Subcutaneous abdominal adipose tissue (tissue), 5 donors: ENCODE results near the gene BDH1.
A peak's percentile ranks its signal among the peaks of the same experiment; 100 is the strongest.
"Not testable (repeated sequence)": the region's sequence is repeated elsewhere in the genome, so short reads cannot be mapped to it uniquely, and the experiment has no call there.

ENCODE experiments used
- H3K27ac ChIP-seq: one replicate; pipeline ENCODE4 v1.7.0; 2013; ENCODE audit warnings: low read depth, mild to moderate bottlenecking, inconsistent platforms, low read length, moderate library complexity
- H3K27me3 ChIP-seq, 5 donors: one replicate each; pipeline ENCODE4 v1.7.0; 2013; ENCODE audit warnings: low read length in 5 of 5, inconsistent platforms in 1 of 5; ENCODE audit not compliant: control insufficient read depth in 5 of 5, insufficient read depth in 4 of 5
- H3K36me3 ChIP-seq, 5 donors: one replicate each; pipeline ENCODE4 v1.7.0; 2013; ENCODE audit warnings: low read length in 5 of 5; ENCODE audit not compliant: control insufficient read depth in 5 of 5, insufficient read depth in 5 of 5
- H3K4me1 ChIP-seq, 5 donors: one replicate each; pipeline ENCODE4 v1.7.0; 2013; ENCODE audit warnings: low read length in 5 of 5, mild to moderate bottlenecking in 3 of 5, moderate library complexity in 1 of 5; ENCODE audit not compliant: control insufficient read depth in 5 of 5, insufficient read depth in 5 of 5
- H3K4me3 ChIP-seq, 5 donors: one replicate each; pipeline ENCODE4 v1.7.0; 2013; ENCODE audit warnings: low read length in 5 of 5, low read depth in 1 of 5
- H3K9ac ChIP-seq, 5 donors: one replicate each; pipeline ENCODE4 v1.7.0; 2013; ENCODE audit warnings: low read length in 5 of 5, mild to moderate bottlenecking in 4 of 5, moderate library complexity in 3 of 5
- H3K9me3 ChIP-seq, 5 donors: one replicate each; pipeline ENCODE4 v1.7.0; 2013; ENCODE audit warnings: low read length in 5 of 5; ENCODE audit not compliant: control insufficient read depth in 5 of 5
- donor health status: healthy.
- donor health status: healthy.
- donor health status: healthy.
- donor health status: healthy.
- donor health status: healthy.

Gene BDH1

GRCh38 chr3:197595470-197596185, 39.9 kb upstream of the BDH1 start:
- Histone ChIP-seq H3K9ac (peak overlapping the region in 1 of 5 donors; percentile 2), H3K4me3 (no peak overlapping the region), H3K4me1 (peaks cover 0 to 15% (median 10%) of the 10 kb centered on the region in 5 donors), H3K27me3 (no peaks in the 10 kb centered on the region), H3K36me3 (peaks cover 0 to 3% (median 0%) of the 10 kb centered on the region in 5 donors), H3K27ac (no peak overlapping the region), H3K9me3 (no peaks in the 10 kb centered on the region)

DNA sequence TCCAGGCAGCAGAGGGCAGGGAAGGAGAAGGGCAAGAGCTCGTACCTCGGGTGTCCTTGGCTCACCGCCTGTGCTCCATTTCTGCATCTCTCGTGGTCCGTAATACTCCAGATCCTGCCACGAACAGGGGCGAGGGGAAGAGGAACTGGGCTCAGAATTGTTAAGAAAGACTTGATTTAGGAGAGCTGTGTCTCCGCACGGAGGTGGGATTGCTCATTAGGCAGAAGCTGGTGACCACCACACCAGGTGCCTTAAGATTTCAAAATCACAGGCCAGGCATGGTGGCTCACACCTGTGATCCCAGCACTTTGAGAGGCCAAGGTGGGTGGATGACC, 37.2 kb upstream of the BDH1 start:
- Histone ChIP-seq H3K36me3 (peaks cover 0 to 3% (median 0%) of the 10 kb centered on the region in 5 donors), H3K9ac (peak overlapping the region in 1 of 5 donors; percentile 0), H3K4me1 (peaks cover 0 to 6% (median 4%) of the 10 kb centered on the region in 5 donors), H3K9me3 (no peaks in the 10 kb centered on the region), H3K27me3 (no peaks in the 10 kb centered on the region), H3K4me3 (no peak overlapping the region), H3K27ac (no peak overlapping the region)

DNA sequence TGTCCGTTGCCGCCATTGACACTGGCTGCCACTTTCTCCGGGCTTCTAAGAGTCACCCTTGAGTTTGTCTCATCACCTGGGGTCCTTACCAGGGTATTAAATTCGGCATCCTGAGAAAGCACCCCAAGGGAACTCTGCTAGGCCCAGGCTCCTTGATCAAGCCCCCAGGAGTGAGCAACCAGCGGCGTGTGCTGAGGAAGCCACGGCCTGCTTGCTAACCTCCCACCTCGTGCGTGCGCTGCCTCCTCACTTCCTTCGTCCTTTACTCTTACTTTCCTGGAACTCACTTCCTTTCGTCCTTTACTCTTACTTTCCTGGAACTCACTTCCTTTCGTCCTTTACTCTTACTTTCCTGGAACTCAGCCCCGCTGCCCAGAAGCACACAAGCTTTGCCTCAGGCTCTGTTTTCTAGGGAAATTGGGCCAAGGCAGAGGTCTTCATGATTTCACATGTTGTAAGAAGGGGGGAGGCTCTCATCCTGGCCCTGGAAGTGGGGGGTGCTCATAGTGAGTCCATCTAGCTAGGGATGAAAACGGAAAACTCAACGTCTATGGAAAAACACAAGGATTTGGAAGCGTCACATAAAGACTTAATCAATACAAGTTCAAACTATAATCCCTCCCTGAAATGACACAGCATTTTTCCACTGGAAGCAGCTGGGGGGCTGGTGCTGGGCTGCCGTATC, 36.7 kb upstream of the BDH1 start:
- Histone ChIP-seq H3K9me3 (no peaks in the 10 kb centered on the region), H3K4me3 (no peak overlapping the region), H3K27me3 (no peaks in the 10 kb centered on the region), H3K4me1 (peaks cover 0 to 6% (median 4%) of the 10 kb centered on the region in 5 donors), H3K9ac (peak overlapping the region in 1 of 5 donors; percentile 0), H3K27ac (no peak overlapping the region), H3K36me3 (peaks cover 0 to 3% (median 0%) of the 10 kb centered on the region in 5 donors)

- Histone ChIP-seq H3K4me3 (no peak overlapping the region), H3K9me3 (no peaks in the 10 kb centered on the region), H3K4me1 (peaks cover 0 to 6% (median 4%) of the 10 kb centered on the region in 5 donors), H3K27me3 (no peaks in the 10 kb centered on the region), H3K36me3 (peaks cover 0 to 3% (median 0%) of the 10 kb centered on the region in 5 donors), H3K9ac (no peak overlapping the region), H3K27ac (no peak overlapping the region)
These were observed 36.0 kb upstream of the BDH1 start for GRCh38 chr3:197591816-197592215.

DNA sequence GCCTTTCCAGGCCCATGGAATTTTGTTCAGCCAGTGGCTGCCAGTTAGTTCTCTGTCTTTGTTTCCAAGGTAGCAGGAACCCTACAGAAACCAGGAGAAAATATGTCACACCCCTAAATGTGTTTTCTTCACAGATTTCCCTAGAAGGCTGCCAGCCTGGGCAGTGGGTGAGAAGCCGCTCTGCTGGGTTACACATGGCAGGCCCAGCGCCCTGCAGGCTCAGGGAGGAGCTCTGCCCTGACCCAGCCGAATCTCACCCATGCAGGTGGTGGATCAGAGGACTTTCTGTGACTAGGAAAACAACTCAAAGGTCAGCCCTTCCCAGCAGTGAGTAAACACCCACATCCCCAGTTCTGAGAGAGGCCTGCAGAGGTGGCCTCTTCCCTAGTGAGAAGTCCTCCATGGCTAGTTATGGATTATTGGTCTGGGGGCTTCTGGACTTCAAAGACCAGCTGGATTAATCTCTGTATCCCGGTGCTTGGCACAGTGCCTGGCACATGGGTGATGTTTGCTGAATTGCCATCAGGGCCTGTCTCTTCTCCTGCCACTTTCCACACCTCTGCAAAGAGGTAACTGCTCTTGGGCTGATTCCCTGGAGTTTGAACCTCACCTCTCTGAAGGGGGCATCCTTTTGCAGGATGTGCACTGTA, 34.7 kb upstream of the BDH1 start:
- H3K9me3 ChIP-seq = no peaks in the 10 kb centered on the region
- peaks cover 0 to 3% (median 0%) of the 10 kb centered on the region in 5 donors for H3K36me3 ChIP-seq
- H3K27me3 ChIP-seq = no peaks in the 10 kb centered on the region
- no peak overlapping the region for H3K4me3 ChIP-seq
- H3K4me1 ChIP-seq = peaks cover 0 to 4% (median 2%) of the 10 kb centered on the region in 5 donors
- H3K9ac ChIP-seq = no peak overlapping the region
- H3K27ac ChIP-seq = no peak overlapping the region

GRCh38 chr3:197589545-197589944, 33.8 kb upstream of the BDH1 start:
- no peaks in the 10 kb centered on the region for H3K9me3 ChIP-seq
- H3K27me3 ChIP-seq = no peaks in the 10 kb centered on the region
- peaks cover 0 to 4% (median 0%) of the 10 kb centered on the region in 5 donors for H3K4me1 ChIP-seq
- peaks cover 0 to 3% (median 0%) of the 10 kb centered on the region in 5 donors for H3K36me3 ChIP-seq
- no peak overlapping the region for H3K4me3 ChIP-seq
- no peak overlapping the region for H3K9ac ChIP-seq
- no peak overlapping the region for H3K27ac ChIP-seq

- H3K27me3 ChIP-seq, H3K4me3 ChIP-seq, H3K9ac ChIP-seq, H3K36me3 ChIP-seq, H3K4me1 ChIP-seq, H3K9me3 ChIP-seq, H3K27ac ChIP-seq: not testable (repeated sequence)
These were observed 31.0 kb upstream of the BDH1 start for GRCh38 chr3:197586768-197587167.

GRCh38 chr3:197586181-197586580, 30.4 kb upstream of the BDH1 start:
- Histone ChIP-seq H3K27ac (no peak overlapping the region), H3K4me3 (no peak overlapping the region), H3K9me3 (no peaks in the 10 kb centered on the region), H3K4me1 (no peaks in the 10 kb centered on the region), H3K36me3 (no peaks in the 10 kb centered on the region), H3K9ac (no peak overlapping the region), H3K27me3 (no peaks in the 10 kb centered on the region)

DNA sequence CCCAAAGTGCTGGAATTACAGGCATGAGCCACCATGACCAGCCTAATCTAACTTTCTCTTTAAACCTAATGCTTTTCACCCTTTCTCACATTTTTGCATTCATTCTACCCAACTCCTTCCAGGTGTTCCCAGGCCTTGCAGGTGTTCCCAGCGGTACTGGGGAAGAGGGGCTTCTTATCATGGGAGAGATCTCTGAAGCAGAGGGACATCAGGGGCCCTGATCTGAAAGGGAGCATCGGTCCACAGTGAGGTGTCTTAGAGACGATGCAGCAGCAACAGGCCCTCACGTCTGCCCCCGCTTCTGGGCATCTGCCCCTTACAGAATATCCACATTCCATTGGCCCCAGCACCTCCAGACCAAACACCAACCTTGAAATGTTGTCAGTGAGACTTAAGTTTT, 29.0 kb upstream of the BDH1 start:
- Histone ChIP-seq H3K36me3 (peaks cover 0 to 4% (median 0%) of the 10 kb centered on the region in 5 donors), H3K9ac (no peak overlapping the region), H3K4me3 (no peak overlapping the region), H3K27ac (no peak overlapping the region), H3K4me1 (no peaks in the 10 kb centered on the region), H3K27me3 (no peaks in the 10 kb centered on the region), H3K9me3 (no peaks in the 10 kb centered on the region)

DNA sequence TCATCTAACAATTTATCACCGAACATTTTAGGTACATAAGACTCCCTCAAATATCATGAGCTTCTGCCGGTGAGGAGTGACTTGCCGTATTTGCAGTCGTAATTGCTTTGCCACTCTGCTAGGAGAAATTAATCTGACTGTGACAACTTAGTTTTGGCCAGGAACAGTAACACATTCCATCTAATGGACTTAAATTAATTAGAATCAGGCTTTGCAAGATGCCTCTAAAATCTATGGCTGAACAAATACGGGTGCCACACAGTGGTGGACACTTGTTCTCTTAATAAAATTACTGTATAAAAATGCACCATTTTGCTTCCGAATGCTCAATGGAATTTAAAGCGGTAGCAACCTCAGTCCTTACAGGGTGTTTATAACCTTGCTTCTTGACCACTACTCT, 27.6 kb upstream of the BDH1 start:
- Histone ChIP-seq H3K36me3 (peaks cover 0 to 10% (median 2%) of the 10 kb centered on the region in 5 donors), H3K27me3 (no peaks in the 10 kb centered on the region), H3K27ac (no peak overlapping the region), H3K9me3 (no peaks in the 10 kb centered on the region), H3K9ac (no peak overlapping the region), H3K4me1 (no peaks in the 10 kb centered on the region), H3K4me3 (no peak overlapping the region)
